Muscle of leg (tissue), 11 donors: ENCODE results near the gene TK2. TPM values are rescaled to one million over a fixed set of nuclear protein-coding genes. Genes with fewer than 3 reads are reported as not detected.
"Not testable (repeated sequence)": the region's sequence is repeated elsewhere in the genome, so short reads cannot be mapped to it uniquely, and the experiment has no call there.

ENCODE experiments used
- DNase-seq: peaks from one replicate; pipeline ENCODE4 v3.0.0; 2013
- H3K27ac ChIP-seq: one replicate; pipeline ENCODE4 v1.5.1; 2013; ENCODE audit warnings: mild to moderate bottlenecking, low read length, control low read depth
- H3K27me3 ChIP-seq: one replicate; pipeline ENCODE4 v1.6.1; 2013; ENCODE audit warnings: low read length; ENCODE audit not compliant: control insufficient read depth, insufficient read depth
- H3K36me3 ChIP-seq: one replicate; pipeline ENCODE4 v1.6.1; 2013; ENCODE audit warnings: low read length; ENCODE audit not compliant: control insufficient read depth, insufficient read depth
- H3K4me1 ChIP-seq: one replicate; pipeline ENCODE4 v1.6.1; 2013; ENCODE audit warnings: low read length; ENCODE audit not compliant: control insufficient read depth, insufficient read depth
- H3K4me3 ChIP-seq: one replicate; pipeline ENCODE4 v1.5.1; 2013; ENCODE audit warnings: low read length, control low read depth
- H3K9me3 ChIP-seq: replicated peaks from 2 replicates; pipeline ENCODE4 v1.6.1; 2013; ENCODE audit warnings: low read depth, low read length; ENCODE audit not compliant: control insufficient read depth
- WGBS: methylation state at CpG from one replicate; pipeline ENCODE4 v1.1.5; 2013; ENCODE audit warnings: missing lambda C conversion rate; ENCODE audit not compliant: insufficient coverage; 5-methylcytosine and 5-hydroxymethylcytosine counted together
- polyA plus RNA-seq, 8 donors: library from polyadenylated mRNA; unstranded; fragments of 120-200 nt; gene quantifications; one replicate each; pipeline versions ENCODE4 v1.2.1 to v1.2.3, GENCODE V29; 2013; ENCODE audit warnings: inconsistent platforms in 1 of 8, low replicate concordance in 1 of 8; ENCODE audit not compliant: insufficient read length in 8 of 8, insufficient read depth in 1 of 8
- total RNA-seq: library from RNA; stranded (reverse); fragments of 120-200 nt; gene quantifications from one replicate; pipeline ENCODE4 v1.2.4, GENCODE V29; 2013

The TK2 gene
- total and polyA plus RNA-seq, 9 donors: 13.6 to 18.8 (median 15.0) TPM

DNA sequence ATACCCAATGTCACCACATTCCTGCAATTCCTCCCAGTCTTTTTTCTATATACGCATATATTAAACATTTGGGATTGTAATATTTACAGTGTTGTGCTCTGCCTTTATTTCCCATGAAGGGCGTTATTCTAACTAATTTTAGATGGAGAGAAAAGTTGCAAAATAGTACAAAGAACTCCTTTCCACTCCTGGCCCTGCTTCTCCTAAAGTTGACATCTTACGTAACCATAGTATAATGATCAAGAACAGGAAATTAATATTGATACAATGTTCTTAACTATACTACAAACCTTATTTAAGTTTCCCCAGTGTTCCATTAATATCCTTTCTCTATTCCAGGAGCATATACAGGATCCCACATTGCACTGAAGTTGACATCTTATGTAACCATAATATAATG, 46.3 kb downstream of the TK2 start:
- WGBS: no CpG with 5 or more reads among the region's 3 CpGs
- Histone ChIP-seq H3K36me3 (peaks cover 7% of the 10 kb centered on the region), H3K4me1 (no peaks in the 10 kb centered on the region), H3K4me3 (no peak overlapping the region), H3K27ac (no peak overlapping the region), H3K9me3 (no peaks in the 10 kb centered on the region), H3K27me3 (no peaks in the 10 kb centered on the region)
- no peak for DNase-seq

DNA sequence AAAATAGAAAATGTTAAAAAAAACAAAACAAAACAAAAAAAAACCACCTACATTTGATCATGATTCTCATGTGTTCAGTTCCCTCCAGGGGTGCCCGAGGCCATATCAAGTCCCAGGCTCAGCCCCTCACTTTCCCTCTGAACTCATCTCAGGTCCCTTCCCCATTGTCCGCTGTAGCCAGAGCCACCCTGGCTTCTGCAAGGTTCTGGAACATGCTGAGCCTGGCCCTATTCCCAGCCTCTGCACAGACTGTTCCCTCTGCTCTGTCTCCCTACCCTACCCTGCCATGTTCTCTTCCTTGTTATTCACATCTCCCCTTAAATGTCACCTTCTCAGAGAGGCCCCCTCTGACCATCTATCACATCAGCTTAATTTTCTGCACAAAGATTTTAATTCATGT, 46.9 kb downstream of the TK2 start:
- Histone ChIP-seq H3K27me3 (no peaks in the 10 kb centered on the region), H3K4me3 (no peak overlapping the region), H3K36me3 (peaks cover 2% of the 10 kb centered on the region), H3K9me3 (no peaks in the 10 kb centered on the region), H3K4me1 (no peaks in the 10 kb centered on the region), H3K27ac (no peak overlapping the region)
- DNase-seq: no peak
- WGBS: 59% methylated on average over 2 of the region's 2 CpGs

GRCh38 chr16:66502020-66502913, 47.7 kb downstream of the TK2 start:
- Histone ChIP-seq H3K9me3 (no peaks in the 10 kb centered on the region), H3K4me3 (no peak overlapping the region), H3K27ac (no peak overlapping the region), H3K4me1 (no peaks in the 10 kb centered on the region), H3K36me3 (no peaks in the 10 kb centered on the region), H3K27me3 (no peaks in the 10 kb centered on the region)
- 51% methylated on average over 7 of the region's 12 CpGs for WGBS
- DNase-seq: no peak

DNA sequence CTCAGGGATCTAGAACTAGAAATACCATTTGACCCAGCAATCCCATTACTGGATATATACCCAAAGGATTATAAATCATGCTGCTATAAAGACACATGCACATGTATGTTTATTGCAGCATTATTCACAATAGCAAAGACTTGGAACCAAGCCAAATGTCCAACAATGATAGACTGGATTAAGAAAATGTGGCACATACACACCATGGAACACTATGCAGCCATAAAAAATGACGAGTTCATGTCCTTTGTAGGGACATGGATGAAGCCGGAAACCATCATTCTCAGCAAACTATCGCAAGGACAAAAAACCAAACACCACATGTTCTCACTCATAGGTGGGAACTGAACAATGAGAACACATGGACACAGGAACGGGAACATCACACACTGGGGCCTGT, 48.4 kb downstream of the TK2 start:
- not testable (repeated sequence) for H3K36me3 ChIP-seq, H3K27ac ChIP-seq, H3K4me1 ChIP-seq, H3K27me3 ChIP-seq, DNase-seq, H3K9me3 ChIP-seq, H3K4me3 ChIP-seq
- no CpG with 5 or more reads among the region's 4 CpGs for WGBS

GRCh38 chr16:66497921-66498320, 52.0 kb downstream of the TK2 start:
- not testable (repeated sequence) for H3K36me3 ChIP-seq, H3K4me3 ChIP-seq, H3K27me3 ChIP-seq, H3K4me1 ChIP-seq, DNase-seq, H3K27ac ChIP-seq, H3K9me3 ChIP-seq
- no CpG with 5 or more reads among the region's 2 CpGs for WGBS

DNA sequence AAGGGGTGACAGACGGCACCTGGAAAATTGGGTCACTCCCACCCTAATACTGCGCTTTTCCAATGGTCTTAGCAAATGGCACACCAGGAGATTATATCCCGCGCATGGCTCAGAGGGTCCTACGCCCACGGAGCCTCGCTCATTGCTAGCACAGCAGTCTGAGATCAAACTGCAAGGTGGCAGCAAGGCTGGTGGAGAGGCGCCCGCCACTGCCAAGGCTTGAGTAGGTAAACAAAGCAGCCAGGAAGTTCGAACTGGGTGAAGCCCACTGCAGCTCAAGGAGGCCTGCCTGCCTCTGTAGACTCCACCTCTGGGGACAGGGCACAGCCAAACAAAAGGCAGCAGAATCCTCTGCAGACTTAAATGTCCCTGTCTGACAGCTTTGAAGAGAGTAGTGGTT, 53.7 kb downstream of the TK2 start:
- not testable (repeated sequence) for H3K36me3 ChIP-seq, H3K4me3 ChIP-seq, H3K27me3 ChIP-seq, H3K4me1 ChIP-seq, H3K27ac ChIP-seq, H3K9me3 ChIP-seq, DNase-seq
- WGBS: 100% methylated on average over 2 of the region's 10 CpGs

- Histone ChIP-seq H3K36me3 (no peaks in the 10 kb centered on the region), H3K27me3 (no peaks in the 10 kb centered on the region), H3K9me3 (no peaks in the 10 kb centered on the region), H3K27ac (no peak overlapping the region), H3K4me3 (no peak overlapping the region), H3K4me1 (no peaks in the 10 kb centered on the region)
- WGBS: 90% methylated on average over 1 of the region's 2 CpGs
- DNase-seq: no peak
These were observed 54.5 kb downstream of the TK2 start for GRCh38 chr16:66495440-66495839.

- no peak overlapping the region for H3K27ac ChIP-seq
- 80% methylated on average over 1 of the region's 2 CpGs for WGBS
- no peaks in the 10 kb centered on the region for H3K4me1 ChIP-seq
- H3K9me3 ChIP-seq: no peaks in the 10 kb centered on the region
- H3K4me3 ChIP-seq: no peak overlapping the region
- H3K36me3 ChIP-seq: no peaks in the 10 kb centered on the region
- DNase-seq: no peak
- no peaks in the 10 kb centered on the region for H3K27me3 ChIP-seq
These were observed 55.0 kb downstream of the TK2 start for GRCh38 chr16:66494916-66495315.

DNA sequence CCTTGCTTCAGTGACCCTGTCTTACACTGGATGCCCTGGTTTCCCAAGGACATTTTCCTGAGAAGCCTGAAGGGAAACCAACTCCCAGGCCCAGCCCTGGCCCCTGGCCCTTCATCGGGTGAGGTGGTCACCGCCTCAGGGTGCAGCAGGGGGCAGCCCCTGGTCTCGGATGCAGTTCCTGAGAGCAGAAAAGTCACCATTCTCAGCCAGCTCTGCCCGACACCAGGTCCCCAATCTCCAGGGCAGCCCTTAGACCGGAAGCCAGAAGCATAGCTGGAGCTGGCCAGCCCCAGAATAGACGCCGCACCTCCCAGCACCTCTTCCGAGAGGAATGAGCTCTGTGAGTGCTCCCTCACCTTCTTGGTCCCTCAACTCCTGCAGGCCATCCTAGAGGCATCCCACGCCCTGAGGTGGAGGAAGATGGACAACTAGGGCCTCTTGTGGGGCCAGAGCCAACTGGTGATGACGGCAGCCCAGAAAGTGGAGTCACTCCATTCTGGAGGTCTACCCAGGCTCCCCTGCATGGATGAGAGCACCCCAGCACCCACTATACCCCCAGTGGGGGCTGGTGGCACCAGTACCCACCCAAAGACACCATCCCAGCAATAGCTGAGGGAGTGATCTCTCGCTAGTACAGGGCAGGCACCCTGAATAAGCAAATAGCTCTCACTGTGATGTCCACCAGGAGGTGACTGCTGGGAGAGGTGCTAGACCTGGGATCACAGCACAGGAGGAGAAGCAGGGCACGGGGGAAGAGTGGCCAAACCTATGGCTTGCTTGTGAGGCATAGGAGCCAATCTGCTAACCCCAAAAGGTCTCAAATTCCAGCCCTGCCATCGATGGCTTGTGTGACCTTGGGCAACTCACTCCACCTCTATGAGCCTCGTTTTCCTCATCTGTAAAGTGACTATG, 56.2 kb downstream of the TK2 start:
- 79% methylated on average over 7 of the region's 14 CpGs for WGBS
- Histone ChIP-seq H3K27me3 (no peaks in the 10 kb centered on the region), H3K4me1 (no peaks in the 10 kb centered on the region), H3K9me3 (no peaks in the 10 kb centered on the region), H3K36me3 (no peaks in the 10 kb centered on the region), H3K27ac (no peak overlapping the region), H3K4me3 (no peak overlapping the region)
- DNase-seq: no peak

DNA sequence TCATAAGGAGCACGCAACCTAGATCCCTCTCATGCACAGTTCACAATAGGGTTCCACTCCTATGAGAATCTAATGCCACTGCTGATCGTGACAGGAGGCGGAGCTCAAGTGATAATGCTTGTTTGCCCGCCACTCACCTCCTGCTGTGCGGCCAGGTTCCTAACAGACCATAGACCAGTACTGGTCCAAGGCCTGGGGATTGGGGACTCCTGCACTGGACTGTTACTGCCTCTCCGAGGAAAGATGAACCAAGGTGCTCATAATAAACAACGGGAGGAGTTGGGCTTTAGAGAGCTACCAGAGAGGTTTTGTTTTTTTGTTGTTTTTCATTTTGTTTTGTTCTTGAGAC, 58.2 kb downstream of the TK2 start:
- no peak overlapping the region for H3K4me3 ChIP-seq
- H3K9me3 ChIP-seq: peaks cover 2% of the 10 kb centered on the region
- no peak for DNase-seq
- no peak overlapping the region for H3K27ac ChIP-seq
- H3K27me3 ChIP-seq: no peaks in the 10 kb centered on the region
- peaks cover 15% of the 10 kb centered on the region for H3K4me1 ChIP-seq
- WGBS: 78% methylated on average over 6 of the region's 7 CpGs
- no peaks in the 10 kb centered on the region for H3K36me3 ChIP-seq
